DMS 273 (cell line): ENCODE measurements around the gene MYOM1.
"Not testable (repeated sequence)": the region's sequence is repeated elsewhere in the genome, so short reads cannot be mapped to it uniquely, and the experiment has no call there.

Experiments used
- DNase-seq: peaks from one replicate; lab custom pipeline; 2025; ENCODE audit not compliant: unreplicated experiment; lab: John Stamatoyannopoulos, UW

The MYOM1 gene

GRCh38 chr18:3093624-3094337, 126.0 kb downstream of the MYOM1 start:
- DNase-seq, result no peak

- no peak for DNase-seq
These were observed 127.0 kb downstream of the MYOM1 start for GRCh38 chr18:3092727-3093126.

- DNase-seq, result no peak
These were observed 130.2 kb downstream of the MYOM1 start for GRCh38 chr18:3089579-3089978.

- DNase-seq, result no peak
These were observed 131.3 kb downstream of the MYOM1 start for GRCh38 chr18:3088449-3088848.

- no peak for DNase-seq
These were observed 132.9 kb downstream of the MYOM1 start for GRCh38 chr18:3086871-3087270.

GRCh38 chr18:3085612-3086011, 134.2 kb downstream of the MYOM1 start:
- no peak for DNase-seq

DNA sequence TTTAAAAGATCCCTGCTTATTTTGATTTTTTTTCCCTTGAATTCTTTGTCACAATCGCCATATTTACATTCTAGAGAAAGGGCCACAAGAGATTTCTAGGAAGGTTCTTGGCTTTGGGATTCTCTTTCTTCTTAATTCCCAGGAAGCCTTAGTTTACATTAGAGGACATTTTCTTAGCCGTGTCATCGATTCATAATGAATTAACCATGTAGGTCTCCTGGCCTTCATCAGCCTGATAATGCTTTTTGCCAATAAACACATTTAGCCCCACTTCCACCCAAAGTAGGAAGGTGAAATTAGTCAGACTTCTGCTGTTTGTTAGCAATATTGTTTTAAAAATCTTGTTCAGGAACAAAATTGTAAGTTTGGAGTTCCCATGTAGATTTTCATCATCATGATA, 135.6 kb downstream of the MYOM1 start:
- DNase-seq, result no peak

DNA sequence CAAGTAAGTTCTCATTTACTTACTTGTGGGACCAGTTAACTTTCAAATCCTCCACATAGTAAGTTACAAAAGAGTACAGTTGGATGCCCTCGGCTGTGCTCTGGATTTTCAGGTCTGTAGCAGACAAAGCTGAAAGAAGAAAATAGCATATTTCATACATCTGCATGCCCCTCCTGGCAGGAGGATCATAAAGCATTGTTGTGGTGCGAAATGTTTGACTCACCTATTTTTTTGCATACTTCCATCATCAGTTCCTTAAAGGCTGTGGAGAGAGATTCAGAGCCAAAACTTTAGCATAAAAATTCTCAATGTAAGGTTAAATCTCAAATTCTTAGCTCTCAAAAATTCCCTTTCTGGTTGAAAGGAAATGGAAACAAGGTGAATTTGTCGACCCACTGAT, 136.0 kb downstream of the MYOM1 start:
- DNase-seq, result no peak

DNA sequence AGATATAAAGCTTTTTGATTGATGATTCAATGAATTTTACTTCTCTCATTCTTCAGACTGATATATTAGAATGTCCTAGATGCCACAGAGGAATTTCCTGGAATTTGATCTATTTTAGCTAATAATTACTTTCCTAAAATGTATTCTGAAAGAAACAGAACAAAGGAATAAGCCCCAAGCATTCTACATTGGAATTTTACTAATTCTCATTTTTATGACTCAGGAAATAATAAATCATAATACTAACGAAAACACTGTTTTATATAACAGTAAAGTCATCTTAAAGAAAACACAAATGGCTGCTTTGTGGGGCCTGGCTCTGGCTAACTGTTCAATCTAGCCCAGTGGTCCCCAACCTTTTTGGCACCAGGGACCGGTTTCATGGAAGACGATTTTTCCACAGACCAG, 138.2 kb downstream of the MYOM1 start:
- DNase-seq, result no peak

GRCh38 chr18:3079653-3080052, 140.1 kb downstream of the MYOM1 start:
- DNase-seq, result no peak

- DNase-seq, result no peak
These were observed 144.3 kb downstream of the MYOM1 start for GRCh38 chr18:3075491-3075890.

DNA sequence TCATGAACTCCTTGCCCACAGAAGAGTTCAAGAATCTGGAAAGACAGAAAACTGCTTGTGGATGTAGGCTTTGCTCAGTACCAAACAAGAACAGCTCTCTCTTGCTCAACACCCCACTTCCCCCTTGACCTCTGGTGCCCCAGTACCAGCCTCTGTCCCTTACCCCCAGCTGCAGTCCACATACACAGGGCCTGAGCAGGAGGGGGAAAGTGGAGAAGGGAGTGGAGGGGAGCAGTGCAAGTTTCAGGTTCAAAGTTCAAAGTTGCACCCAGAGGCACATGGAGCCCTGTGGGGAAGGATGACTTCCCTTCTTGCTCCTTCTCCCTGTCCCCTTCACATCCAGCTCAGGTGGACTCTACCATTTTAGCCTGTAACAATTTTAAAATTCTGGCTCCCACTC, 145.7 kb downstream of the MYOM1 start:
- no peak for DNase-seq

GRCh38 chr18:3073353-3073752, 146.4 kb downstream of the MYOM1 start:
- DNase-seq, result not testable (repeated sequence)

DNA sequence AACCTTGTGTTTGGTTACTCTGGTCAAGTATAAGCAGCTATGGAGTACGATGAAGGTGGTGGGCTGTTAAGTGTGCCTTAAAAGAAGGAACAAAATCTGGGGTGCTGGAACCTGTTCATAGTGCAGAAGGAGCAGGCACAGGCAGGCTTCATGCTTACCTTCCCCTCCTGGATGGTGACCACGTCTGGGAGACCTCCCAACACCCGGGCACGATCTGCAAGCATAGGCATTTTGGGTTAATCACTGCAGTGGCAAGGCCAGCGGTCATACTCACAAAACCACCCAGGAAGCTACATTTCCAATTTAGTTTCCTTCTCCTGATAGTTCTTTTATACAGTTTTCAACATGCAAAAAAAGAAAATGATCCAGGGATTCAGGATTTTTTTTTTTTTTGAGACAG, 148.1 kb downstream of the MYOM1 start:
- DNase-seq, result no peak

DNA sequence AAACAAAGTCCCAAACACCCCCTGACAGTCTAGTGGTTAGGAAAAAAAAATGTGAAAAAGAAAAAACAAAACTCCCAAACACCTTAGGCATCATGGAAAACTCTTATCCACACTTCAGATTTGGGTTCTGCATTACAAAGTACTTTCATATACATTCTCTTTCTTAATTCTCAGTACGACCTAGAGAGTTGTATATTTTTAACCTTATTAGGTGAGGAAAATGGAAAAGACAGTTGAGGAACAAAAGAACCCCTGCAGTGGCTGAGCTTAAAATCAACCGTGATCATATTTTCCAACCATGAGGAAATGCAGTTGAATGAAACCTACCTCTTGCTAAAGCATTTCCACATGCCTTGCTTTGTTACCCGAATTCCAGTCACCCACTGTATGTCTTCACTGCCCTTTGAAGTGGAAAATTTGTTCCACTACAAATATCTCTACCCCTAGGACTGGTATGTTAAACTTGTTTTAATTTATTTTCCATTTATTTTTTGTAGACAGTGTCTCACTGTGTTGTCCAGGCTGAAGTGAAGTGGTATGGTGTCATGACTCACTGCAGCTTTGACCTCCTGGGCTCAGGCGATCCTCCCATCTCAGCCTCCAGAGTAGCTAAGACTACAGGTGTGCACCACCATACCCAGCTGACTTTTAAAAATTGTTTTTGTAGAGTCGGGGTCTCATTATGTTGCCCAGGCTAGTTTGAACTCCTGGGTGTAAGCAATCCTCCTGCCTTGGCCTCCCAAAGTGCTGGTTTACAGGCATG, 149.9 kb downstream of the MYOM1 start:
- DNase-seq, result no peak

GRCh38 chr18:3067722-3068121, 152.0 kb downstream of the MYOM1 start:
- DNase-seq, result peak; percentile 49

GRCh38 chr18:3067165-3067661, 152.6 kb downstream of the MYOM1 start:
- DNase-seq, result no peak

DNA sequence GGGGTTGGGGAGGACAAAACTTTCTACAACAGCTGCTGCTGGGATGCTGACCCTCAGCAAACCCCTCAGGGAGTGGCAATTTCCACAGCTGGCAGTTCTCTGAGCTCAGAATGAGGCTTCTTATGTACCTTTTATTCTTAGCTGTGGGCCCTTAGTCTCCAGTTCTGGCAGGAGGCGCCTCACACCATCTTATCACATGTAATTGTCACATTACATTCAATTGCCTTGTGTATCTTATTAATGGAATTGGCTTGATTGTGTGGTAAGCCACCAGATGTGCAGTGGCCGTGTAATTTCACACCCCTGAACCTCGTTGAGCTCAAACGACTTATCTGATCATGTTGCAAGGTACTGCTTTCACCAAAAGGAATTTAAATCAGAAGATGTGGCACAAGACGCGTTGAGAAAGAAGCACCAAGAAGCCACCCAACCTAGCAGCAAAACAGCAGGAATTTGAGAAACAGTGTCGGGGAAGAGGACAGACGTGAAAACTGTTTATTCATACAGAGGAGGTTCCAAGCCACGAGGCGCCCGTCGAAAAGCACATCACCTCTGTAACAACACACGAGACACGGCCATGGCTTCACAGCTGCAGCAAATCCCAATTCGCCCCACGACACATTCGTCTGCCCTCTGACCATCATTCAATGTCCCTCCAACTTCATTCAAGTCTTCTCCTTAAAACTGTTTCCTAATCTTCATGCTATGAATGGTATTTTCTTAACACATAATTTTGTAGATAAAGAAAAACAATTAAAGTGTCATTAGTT, 153.2 kb downstream of the MYOM1 start:
- DNase-seq, result no peak

DNA sequence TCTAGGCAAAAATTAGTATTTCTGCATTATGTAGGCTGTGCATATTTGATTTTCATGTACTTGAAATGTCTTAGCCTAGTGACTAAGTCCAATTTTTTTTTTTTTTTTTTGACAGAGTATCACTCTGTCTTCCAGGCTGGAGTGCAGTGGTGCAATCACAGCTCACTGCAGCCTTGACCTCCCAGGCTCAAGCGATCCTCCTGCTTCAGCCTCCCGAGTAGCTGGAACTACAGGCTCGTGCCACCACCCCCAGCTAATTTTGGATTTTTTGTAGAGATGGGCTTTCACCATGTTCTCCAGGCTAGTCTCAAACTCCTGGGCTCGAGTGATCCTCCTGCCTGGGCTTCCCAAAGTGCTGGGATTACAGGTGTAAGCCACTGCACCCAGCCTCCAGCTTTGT, 156.0 kb downstream of the MYOM1 start:
- DNase-seq, result not testable (repeated sequence)

- DNase-seq, result peak; percentile 77
These were observed 156.7 kb downstream of the MYOM1 start for GRCh38 chr18:3062798-3063680.
